Activated CD4-positive, alpha-beta T cell treated with anti-CD3 and anti-CD28 coated beads, Interleukin-2, amount 50 U/mL, for 16 hours (primary cell): ENCODE results near the gene PDGFRA.
"Not testable (repeated sequence)": the region's sequence is repeated elsewhere in the genome, so short reads cannot be mapped to it uniquely, and the experiment has no call there.

Experiments
- DNase-seq: peaks from one replicate; pipeline ENCODE4 v3.0.0-alpha.2; 2020

Gene PDGFRA

DNA sequence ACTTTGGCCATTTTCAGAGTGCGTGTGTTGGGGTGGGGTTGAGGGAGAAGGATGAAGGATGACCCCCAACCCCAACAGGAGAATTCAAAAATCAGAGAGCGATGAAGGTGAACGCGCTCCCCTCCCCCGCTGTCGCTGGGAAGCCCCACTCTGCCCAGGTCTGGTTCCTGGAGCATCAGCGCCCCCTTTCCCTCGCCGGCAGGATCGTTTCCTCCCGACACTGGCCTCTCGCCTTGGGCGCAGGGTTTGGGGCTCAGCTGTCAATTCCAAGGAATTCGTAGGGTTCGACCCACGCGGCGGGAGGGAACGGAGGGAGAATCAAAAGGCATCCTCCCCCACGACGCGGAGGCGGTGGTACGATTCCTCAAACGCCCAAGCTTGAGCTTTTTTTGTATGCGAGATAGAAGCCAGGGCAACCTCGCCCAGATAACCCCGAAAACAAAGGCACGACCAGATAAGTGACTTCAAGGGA, 1.0 kb upstream of the PDGFRA start:
- DNase-seq: peak; percentile 29

DNA sequence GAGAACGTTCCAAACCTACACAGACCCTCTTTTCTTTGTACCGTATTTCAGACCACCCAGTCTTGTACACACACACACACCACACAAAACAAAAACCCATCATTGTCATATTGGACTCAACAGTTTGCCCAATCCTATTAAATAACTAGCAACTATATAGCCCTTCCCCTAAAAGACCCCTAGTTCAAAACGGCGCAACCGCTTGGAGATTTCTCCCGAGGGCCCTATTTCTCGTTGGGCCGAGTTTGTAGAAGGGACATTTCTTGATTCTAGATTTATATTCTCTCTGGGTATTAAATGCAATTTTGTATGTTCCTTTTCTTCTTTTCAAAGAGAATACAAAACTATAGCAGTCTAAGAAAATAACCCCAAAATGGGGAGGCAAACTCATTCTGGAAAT, 547 bp upstream of the PDGFRA start:
- DNase-seq: no peak

DNA sequence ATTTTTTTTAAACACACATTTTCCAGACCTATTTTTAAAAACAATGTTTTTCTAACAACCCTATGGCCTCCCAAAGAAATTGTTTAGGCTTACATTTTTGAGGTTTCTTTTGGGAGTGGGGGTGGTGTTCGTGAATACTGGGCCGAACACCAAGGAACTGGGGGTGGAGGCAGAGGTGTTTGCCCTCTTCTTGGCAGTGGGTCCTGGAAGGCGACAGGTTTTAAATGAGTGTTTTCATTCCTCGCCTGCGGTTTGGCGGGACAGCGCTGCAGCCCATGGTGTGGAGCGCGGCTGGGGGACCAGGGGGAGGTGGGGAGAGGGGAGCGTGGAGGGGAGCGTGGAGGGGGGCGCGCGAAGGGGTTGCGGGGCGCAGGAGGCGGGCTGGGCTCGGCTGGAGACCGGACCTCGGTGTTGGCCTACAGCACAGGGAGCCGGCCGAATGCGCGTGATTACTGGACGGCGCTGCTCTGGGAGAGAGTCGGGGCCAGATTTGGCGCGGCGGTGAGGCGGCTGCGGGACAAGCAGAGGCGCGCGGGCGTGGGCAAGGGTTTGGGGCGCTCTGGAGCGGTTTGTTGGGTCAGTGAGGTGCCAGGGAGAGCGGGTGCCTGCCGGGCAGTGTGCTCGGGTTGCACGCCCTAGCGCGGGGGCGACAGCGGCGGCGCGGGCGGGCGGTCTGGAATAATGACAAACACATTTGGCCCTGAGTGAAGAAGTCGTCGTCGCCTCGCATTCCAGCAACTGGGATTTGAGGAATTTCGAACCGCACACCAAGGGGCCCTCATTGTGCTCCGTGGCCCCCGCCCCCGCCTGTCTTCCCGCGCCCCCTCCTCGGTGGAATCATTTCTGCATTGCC, 764 bp downstream of the PDGFRA start:
- DNase-seq: no peak

DNA sequence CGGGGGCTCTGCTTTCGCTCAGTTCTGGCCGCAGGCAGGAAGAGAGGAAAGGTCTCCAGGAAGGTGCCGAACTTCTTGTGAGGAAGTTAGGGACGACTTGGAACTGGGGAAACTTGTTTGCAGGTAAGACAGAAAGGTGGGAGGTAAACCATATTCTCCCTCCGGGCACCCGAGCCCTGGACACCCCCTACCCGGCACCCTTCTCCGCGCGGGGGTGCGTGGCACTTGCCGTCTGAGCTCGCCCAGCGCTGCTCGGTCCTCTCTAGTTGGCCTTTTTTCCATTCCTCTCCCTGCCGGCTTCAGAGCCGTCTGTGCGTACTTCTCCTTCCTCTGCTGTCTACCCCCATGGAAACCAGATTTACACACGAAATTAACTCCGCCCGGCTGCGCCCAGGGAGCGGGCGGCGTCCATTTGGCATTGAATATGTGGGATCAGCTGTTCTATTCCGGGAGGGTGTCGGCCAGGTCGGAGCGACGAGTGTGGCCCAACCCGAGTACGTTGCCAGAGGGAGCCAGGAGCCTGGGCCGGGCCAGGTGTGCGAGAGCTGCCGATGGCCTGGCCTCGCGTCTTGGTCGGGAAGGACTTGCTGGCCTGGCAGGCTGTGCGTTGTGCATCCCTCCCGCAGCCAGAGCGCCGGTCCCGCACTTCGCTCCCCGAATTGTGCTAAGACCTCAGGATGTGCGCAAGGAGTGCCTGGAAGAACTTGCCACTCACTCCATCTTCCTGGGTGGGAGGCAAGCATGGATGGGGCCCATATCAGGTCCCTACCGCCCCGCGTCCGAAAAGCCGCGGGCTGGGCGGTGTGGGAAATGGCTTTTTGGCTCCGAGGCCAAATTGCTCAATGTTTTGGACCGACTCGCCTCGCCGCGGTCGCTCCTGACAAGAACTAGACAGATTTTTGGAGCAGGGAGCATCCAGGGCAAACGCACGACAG, 1.7 kb downstream of the PDGFRA start:
- no peak for DNase-seq

DNA sequence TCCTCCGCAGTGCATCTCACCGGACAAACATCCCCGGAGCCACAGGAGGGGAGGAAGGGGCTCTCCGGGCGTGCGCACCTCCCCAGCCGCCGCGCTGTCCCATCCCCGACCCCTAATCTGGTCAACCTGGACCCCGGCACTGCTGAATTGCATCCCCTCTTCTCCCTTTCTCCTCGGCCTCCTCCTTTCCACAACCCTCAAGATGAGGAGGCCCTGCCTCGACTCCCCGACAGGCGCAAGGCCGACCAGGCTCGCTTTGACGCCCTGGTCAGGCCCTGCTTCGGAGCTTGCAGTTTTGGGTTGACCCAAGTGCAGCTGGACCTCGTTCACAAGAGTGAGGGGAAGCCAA, 2.3 kb downstream of the PDGFRA start:
- DNase-seq: no peak

DNA sequence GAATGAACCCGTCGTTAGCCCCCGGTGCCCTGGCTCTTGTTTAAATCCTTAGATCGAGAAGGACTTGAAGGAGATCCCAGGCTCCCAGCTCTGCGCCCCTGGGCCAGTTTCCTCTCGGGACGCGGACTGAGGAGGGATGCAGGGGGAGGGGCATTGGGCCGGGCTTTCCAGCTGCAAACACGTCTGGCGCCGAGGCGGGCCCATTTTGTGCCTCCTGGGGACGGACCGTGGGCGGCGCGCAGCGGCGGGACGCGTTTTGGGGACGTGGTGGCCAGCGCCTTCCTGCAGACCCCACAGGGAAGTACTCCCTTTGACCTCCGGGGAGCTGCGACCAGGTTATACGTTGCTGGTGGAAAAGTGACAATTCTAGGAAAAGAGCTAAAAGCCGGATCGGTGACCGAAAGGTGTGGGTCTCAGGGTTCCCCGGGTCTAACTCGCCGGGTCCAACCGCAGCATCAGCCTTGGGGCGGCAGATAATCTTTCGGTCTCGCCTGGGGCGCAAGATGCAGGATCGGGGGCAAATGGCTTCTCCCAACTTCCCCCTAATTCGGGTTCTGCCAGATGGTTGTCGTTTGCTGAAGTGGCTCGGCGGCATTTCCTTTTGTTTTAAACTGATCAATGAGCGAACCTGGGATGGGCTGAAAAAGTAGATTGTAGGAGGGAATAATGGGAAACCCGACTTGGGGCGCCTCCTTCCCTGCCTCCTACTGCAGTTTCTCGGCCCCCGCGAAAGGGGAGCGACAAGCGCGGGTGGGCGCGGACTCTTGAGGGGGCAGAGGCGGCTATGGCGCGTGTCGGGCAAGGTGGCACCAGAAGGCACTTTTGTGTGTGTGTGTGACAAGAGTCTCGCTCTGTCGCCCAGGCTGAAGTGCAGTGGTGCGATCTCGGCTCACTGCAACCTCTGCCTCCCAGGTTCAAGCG, 2.9 kb downstream of the PDGFRA start:
- DNase-seq: no peak

DNA sequence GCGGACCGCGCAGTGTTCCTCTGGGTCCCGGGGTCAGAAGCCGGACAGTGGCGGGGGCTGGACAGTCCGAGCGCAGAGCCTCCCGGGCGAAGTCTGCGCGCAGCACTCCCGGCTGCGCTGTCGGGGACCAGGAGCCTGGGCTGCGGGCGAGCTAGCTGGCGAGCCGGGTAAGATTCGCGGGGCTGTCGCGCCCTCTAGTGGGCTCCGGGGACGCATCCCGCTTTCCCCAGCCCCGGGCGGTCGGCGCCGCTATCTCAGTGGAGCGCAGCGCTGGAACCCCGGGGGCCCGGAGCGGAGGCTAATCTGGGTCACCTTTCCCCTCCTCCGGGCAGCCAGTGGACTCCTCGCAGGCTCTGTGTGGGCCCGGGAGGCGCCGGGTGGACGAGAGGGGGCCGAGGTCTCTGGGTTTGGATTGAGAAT, 4.2 kb downstream of the PDGFRA start:
- peak; percentile 83 for DNase-seq

DNA sequence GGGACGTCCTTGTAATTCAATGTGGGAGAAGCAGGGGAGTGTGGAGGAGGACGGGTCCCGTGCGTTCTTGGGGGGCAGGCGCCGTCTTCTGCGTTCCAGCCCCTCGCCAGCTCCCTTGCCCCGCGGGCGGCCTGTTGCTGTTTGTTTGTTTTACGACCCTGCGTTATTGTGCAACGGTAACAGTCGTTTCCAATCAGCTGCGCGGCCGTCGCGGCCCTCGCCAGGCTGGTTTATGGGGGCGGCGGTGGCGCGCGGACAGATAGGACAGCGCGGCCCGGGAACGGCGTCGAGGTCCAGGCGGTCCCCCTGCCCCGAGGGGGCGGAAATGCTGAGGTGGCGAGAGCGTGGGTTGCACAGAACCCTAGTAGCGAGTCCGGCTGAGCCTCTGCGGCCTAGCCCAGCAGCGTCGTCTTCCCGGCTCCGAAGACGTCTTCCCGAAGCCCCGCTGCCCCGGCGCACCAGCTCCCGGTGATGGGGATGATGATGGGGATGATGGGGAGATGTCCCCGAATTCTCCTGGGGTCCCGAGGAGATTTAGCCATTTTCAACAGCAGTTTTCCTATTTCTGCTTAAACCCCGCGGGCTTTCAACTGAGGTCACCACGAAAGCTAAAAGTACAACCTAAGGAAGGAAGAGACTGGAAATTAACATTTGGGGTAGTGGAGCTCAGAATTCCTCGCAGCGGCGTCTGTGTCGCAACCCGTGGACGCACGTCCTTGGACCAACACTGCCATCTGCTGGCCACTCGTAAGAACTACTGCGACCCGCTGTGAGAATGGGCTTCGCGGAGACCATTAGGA, 4.8 kb downstream of the PDGFRA start:
- peak; percentile 70 for DNase-seq

DNA sequence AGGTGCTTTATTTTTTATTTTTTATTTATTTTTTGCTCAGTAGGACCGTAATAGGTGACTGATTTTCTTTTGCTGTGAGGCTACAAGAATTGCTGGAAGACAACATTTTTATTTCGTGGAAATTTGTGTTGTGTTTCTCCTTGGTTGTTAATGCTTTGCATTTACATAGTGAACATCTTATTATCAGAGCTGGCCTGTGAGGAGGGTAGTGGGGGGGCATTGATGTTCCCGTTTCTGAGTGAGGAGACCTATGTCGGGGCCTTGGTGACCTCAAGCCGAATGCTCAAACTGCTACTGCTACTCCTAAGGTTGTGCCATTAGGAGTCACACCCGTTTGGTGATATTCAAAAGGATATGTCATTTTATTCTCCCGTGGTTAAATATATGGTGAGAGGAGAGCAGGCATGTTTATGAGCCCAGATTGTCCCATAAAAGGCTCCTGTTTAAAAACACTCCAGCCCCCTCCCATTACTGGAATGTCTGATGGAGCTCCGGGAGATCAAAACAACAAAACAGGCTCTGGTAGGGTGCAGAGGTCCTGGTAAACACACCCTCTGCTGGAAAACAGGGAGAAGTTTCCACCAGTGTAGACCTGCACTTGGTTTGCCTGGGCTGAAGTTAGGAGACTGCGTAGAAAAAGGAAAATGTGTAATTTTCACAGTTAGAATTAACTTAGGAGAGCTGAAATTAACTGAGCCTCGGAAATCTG, 5.6 kb downstream of the PDGFRA start:
- DNase-seq: no peak

DNA sequence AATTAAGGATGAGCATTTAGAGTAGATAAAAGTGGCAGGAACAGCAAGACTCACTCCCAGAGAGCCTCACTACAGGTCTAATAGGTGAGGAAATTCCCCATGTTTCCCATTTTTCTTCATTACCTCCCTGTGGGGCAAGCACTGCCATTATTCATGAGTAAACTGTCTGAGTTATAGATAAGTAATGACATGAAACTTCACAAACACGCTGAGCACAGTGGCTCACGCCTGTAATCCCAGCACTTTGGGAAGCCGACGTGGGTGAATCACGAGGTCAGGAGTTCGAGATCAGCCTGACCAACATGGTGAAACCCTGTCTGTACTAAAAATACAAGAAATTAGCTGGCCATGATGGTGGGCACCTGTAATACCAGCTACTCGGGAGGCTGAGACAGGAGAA, 7.2 kb downstream of the PDGFRA start:
- not testable (repeated sequence) for DNase-seq

DNA sequence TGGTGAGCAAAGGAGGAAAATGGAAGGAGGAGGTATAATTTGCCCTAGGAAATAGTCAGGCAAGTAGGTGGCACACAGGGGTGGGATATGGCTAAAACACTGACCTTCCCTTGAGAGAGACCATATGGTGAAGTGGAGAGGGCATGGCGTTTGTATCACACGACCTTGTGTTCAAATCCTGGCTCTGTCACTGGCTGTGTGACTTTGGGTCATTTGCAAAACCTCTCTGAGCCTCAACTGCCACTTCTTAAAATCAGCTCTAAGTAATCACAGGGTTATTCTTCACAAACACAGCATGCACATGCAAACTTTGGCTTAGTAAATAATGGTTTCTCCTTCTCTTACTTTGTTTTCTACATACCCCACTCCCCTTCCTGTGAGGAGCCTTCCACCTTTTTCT, 8.7 kb downstream of the PDGFRA start:
- DNase-seq: no peak

DNA sequence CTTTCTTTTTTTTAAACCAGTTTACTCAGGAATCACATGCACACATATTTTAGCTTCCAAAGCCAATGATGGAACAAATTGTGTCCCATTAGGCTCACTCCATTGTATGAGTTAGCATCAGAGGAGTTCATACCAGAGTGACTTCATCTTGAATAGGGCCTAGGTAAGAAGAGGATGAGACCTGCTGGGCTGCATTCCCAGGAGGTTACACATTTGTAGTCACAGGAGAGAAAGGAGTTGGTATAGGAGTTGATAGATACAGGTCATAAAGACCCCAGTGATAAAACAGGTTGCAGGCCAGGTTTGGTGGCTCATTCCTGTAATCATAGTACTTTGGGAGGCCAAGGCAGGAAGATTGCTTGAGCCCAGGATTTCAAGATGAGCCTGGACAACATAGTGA, 9.3 kb downstream of the PDGFRA start:
- no peak for DNase-seq

DNA sequence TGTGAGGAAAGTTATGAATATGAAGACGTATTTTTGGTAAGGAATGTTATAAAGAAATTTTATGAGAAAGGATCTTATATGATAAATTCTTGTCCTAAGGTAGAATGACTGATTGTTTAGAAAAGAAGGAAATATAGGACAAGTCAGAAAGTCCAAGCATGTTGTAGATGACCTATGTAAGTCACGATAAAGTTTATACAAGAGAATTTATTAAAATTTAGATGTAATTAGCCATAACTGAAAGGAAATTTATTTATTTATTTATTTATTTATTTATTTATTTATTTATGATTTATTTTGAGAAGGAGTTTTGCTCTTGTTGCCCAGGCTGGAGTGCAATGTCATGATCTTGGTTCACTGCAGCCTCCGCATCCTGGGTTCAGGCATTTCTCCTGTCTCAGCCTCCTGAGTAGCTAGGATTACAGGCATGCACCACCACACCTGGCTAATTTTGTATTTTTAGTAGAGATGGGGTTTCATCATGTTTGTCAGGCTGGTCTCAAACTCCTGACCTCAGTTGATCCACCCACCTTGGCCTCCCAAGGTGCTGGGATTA, 12.3 kb downstream of the PDGFRA start:
- not testable (repeated sequence) for DNase-seq

DNA sequence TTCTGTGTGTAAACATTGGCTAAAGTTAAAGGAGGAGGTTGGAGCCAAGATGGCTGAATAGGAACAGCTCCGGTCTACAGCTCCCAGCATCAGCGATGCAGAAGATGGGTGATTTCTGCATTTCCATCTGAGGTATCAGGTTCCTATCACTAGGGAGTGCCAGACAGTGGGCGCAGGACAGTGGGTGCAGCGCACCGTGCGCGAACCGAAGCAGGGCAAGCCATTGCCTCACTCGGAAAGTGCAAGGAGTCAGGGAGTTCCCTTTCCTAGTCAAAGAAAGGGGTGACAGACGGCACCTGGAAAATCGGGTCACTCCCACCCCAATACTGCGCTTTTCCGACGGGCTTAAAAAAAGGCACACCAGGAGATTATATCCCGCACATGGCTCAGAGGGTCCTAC, 14.4 kb downstream of the PDGFRA start:
- not testable (repeated sequence) for DNase-seq

DNA sequence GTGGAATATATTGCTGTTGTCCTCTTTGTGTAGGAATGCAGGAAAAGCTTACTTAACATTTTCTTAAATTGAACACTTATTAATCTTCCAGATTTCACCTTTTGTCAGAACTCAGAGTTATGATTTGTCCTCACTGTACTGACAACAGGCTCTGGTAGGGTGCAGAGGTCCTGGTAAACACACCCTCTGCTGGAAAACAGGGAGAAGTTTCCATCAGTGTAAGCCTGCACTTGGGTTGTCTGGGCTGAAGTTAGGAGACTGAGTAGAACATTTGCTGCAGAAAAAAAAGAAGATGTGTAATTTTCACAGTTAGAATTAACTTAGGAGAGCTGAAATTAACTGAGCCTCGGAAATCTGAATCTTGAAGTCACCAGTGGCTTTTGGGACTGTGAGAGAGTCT, 23.2 kb downstream of the PDGFRA start:
- DNase-seq: not testable (repeated sequence)

DNA sequence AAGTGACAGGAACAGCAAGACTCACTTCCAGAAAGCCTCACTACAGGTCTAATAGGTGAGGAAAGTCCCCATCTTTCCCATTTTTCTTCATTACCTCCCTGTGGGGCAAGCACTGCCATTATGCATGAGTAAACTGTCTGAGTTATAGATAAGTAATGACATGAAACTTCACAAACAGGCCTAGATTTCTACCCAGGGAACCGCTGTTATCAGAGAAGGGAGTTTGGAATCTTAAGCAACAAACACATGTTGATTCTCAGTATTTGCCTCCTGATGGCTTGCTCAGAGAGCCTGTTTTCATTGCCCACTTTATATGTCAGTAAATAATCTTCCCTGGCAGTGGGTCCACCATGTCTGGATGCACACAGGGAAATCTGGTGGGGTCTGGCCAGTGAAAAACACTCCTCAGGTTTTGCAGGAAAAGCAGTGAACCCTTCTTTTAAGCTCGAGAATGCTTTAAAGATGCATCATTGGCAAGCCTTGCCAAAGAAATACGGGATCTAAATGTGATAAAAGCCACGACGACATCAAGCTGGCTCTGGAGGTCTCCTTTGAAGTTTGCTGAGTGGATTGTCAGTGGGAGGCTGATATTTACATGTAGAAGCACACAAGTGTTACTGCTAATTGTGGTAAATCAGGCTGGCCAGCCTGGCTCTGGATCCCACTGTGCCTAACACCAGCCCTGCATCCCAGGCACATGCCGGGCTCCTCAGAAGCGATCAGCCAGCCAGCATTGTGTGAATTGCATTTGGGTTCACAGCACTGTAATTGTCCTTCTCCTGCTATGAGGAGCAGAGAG, 25.2 kb downstream of the PDGFRA start:
- DNase-seq: no peak

DNA sequence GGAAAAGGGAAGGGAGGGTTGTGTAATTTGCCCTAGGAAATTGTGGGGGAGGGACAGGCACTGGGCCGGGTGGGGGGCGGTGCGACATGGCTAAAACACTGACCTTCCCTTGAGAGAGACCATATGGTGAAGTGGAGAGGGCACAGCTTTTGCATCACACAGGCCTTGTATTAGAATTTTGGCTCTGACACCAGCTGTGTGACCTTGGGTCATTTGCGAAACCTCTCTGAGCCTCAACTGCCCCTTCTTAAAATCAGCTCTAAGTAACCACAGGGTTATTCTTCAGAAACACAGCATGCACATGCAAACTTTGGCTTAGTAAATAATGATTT, 25.8 kb downstream of the PDGFRA start:
- DNase-seq: no peak

DNA sequence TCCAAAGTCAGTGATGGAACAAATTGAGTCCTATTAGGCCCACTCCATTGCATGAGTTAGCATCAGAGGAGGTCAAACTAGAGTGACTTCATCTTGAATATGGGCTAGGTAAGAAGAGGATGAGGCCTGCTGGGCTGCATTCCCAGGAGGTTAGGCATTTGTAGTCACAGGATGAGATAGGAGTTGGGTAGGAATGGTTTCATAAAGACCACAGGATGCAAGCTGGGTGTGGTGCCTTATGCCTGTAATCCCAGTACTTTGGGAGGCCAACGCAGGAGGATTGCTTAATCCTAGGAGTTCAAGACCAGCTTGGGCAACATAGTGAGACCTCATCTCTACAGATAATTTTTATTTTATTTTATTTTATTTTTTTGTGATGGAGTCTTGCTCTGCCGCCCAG, 26.8 kb downstream of the PDGFRA start:
- DNase-seq: no peak

DNA sequence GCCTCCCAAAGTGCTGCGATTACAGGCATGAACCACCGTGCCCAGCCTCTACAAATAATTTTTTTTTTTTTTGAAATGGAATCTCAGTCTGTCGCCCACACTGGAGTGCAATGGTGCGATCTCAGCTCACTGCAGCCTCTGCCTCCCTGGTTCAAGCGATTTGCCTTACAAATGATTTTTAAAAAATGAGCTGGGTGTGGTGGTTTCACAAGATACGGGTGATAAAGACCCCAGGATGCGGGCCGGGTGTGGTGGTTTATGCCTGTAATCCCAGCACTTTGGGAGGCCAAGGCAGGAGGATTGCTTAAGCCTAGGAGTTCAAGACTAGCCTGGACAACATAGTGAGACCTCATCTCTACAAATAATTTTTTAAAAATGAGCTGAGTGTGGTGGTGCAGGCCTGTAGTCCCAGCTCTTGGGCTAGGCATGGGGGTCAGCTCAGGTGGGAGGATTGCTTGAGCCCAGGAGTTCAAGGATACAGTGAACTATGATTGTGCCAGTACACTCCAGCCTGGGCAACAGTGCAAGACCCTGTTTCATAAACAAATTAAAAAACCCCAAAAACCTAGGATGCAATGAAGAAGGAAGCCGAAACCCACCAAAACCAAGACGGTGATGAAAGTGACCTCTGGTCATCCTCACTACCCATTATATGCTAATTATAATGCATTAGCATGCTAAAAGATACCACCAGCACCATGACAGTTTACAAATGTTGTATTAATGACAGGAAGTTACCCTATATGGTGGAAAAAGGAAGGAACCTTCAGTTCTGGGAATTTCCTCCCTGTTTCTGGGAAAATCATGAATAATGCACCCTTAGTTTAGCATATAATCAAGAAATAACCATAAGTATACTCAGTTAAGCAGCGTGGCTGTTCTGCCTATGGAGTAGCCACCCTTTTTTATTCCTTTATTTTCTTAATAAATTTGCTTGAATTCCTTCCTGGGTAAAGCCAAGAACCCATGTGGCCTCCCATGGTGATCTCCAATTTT, 27.7 kb downstream of the PDGFRA start:
- DNase-seq: no peak
